Omental fat pad (tissue), 4 donors: ENCODE measurements around the gene UPK3A. TPM values are rescaled to one million over a fixed set of nuclear protein-coding genes. Genes with fewer than 3 reads are reported as not detected.

ENCODE experiments used
- ATAC-seq: fragments of 150-250 bp; one replicate; pipeline ENCODE4 v1.9.1; 2016; ENCODE audit warnings: mild to moderate bottlenecking, moderate library complexity; ENCODE audit not compliant: low FRiP score
- DNase-seq: peaks from one replicate; pipeline ENCODE4 v3.0.0-alpha.2; 2019; ENCODE audit warnings: low spot score
- CTCF ChIP-seq, 3 donors: fragments of 450-650 bp; IDR thresholded peaks; one replicate each; pipeline ENCODE4 v1.5.1; 2016 to 2017; ENCODE audit warnings: antibody characterized with exemption in 3 of 3, mild to moderate bottlenecking in 3 of 3, moderate library complexity in 2 of 3
- total RNA-seq, 4 donors: library from RNA; depleted of rRNA; stranded (reverse); fragments of >200 nt; gene quantifications; one replicate each; pipeline ENCODE4 v1.1.0, GENCODE V29; 2016

The UPK3A gene
- total RNA-seq, result not detected

DNA sequence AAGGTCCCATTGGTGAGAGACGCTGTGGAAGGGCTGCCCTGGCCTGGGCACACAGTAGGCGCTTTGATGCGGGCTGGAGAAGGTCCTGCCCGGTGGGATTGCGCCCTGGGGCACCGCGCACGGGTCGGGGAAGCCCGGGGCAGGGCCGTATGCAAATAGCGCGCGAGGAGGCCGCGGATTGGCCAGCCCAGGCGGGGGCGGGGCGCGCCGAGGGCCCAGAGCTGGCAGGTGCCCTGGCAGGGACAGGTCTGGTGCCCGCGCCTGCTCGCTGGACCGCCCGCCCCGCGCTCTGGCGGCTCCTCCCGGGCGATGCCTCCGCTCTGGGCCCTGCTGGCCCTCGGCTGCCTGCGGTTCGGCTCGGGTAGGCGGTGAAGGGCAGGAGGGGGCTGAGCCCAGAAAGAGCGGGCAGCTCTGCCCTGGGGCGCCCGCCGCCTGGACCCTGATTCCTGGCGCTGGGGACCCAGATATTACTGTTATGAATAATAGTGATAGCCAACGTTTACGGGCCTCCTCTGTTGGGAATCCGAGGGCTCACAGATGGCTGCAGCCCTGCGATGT, at the start of gene UPK3A:
Gene UPK3A, plus strand, starts transcription at position 245 of the 558 bp plus-strand sequence. Its CDS starts 65 bp downstream, at position 310.
- ATAC-seq (peak; percentile 82), DNase-seq (no peak)
- TF ChIP-seq CTCF (IDR thresholded peaks at IDR 0.05), result no peak

- TF ChIP-seq CTCF (IDR thresholded peaks at IDR 0.05), result no peak
- DNase-seq (no peak), ATAC-seq (no peak)
These were observed 49.5 kb upstream of the UPK3A start for GRCh38 chr22:45235101-45235777.

DNA sequence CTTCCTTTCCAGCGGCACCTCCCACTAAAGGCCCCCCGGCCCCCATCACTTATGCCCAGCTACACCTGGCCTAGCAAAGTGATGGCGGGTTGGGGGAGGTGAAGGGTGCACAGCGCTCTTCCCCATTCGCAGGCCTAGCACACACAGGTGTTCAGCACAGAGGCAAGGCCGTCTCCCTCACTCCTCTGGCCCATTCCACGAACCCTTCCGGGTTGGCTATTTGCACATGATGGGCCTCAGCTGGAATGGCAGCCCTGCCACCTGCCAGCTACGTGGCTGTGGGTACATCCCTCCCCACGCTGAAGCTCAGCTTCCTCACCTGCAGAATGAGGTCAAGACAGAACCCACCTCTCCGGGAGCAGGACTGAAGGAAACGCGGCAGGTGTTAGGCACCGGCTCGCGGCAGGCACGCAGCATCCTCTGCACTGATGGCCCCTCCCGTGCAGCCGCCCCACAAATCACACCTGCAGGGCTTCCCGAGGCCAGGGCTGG, 48.9 kb upstream of the UPK3A start:
- DNase-seq (no peak), ATAC-seq (no peak)
- TF ChIP-seq CTCF (IDR thresholded peaks at IDR 0.05), result no peak

GRCh38 chr22:45237065-45237990, 47.4 kb upstream of the UPK3A start:
- DNase-seq (no peak), ATAC-seq (no peak)
- no peak for TF ChIP-seq CTCF (IDR thresholded peaks at IDR 0.05)

DNA sequence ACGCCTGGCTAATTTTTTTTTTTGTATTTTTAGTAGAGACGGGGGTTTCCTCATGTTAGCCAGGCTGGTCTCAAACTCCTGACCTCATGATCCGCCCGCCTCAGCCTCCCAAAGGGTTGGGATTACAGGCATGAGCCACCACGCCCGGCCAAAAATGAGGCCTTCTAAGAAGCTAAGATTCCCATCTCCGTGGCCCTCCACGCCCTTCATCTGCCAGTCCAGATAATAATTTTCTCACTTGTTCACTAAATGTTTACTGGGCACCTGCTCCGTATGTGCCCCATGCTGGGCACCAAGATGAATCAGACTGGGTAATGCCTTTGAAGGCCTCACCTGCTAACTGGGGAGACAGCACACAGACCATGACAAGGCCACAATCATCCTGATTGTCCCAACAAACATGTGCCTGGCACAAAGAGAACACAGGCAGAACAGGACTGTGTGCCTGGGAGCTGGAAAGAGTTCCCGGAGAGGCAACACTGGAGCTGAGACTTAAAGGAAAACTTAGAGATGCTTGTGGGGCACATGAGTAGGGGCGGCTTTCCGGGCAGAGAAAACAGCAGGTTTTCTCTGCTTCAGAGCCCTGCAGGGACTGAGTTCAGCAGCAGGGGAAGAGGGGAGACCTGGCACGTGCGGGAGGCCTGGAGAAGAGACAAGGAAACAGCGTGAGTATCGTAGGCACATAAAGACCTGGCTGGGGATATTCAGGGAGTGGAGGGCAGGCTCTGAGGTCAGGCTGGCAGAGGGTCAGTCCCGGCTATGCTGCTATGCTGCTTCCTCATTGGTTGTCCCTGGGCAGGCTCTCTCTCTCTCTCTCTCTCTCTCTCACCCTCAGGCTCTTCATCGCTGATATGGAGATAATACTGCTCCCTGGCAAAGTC, 46.4 kb upstream of the UPK3A start:
- DNase-seq (no peak), ATAC-seq (no peak)
- TF ChIP-seq CTCF (IDR thresholded peaks at IDR 0.05), result no peak

DNA sequence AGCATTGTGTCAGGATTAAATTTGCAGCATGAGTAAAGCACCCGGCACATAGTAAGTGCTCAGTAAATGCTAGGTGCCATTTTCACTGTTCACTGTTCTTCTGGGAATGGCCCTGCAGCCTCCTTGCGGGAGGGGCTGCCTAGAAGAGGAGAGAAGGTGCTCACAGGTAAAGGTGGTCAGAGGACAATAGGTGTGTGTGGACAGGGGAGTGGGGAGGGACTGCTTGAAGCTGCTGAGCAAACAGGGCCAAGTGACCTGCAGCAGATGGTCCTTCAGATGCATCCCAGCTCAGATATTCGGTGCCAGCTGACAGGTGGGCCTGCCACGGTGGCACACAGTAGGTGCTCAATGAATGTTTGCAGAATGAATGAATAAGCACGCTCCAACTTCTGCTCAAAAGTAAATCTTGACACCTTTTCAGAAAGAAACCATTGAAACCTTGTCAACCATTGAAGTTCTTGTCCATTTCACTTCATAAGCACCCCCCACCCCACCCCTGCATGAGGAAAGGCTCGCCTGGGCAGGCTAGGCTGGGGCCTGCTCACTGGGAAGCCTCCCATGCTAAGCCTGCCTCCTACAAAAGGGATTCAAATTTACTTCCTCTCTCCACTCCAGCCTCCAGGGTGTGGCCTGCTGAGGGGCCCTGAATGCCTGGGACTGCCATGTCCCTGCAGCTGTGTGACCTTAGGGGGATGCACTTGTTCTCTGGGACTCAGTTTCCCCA, 45.6 kb upstream of the UPK3A start:
- DNase-seq (no peak), ATAC-seq (no peak)
- TF ChIP-seq CTCF (IDR thresholded peaks at IDR 0.05), result no peak
